Neural progenitor cell (in vitro differentiated cells): ENCODE results near the gene MAGEA8. TPM values are rescaled to one million over a fixed set of nuclear protein-coding genes. Genes with fewer than 3 reads are reported as not detected.

Experiments
- DNase-seq: peaks from one replicate; pipeline ENCODE4 v3.0.0-alpha.2; 2016; ENCODE audit warnings: low spot score
- H2AFZ ChIP-seq: fragments of 200-600 bp; sonication (generic); replicated peaks from 2 replicates; pipeline ENCODE4 v1.6.1; 2016; ENCODE audit warnings: antibody characterized with exemption
- H3F3A ChIP-seq: fragments of 200-600 bp; sonication (generic); 2 replicates; pipeline ENCODE4 v1.6.1; 2016; ENCODE audit warnings: antibody characterized with exemption, low read depth
- H3K27ac ChIP-seq: fragments of 200-600 bp; sonication (generic); 2 replicates; pipeline ENCODE4 v1.5.1; 2016; ENCODE audit warnings: mild to moderate bottlenecking
- H3K27me3 ChIP-seq: fragments of 200-600 bp; sonication (generic); 2 replicates; pipeline ENCODE4 v1.6.1; 2016; ENCODE audit warnings: mild to moderate bottlenecking, moderate library complexity
- H3K36me3 ChIP-seq: fragments of 200-600 bp; sonication (generic); 2 replicates; pipeline ENCODE4 v1.5.1; 2016
- H3K4me1 ChIP-seq: fragments of 200-600 bp; sonication (generic); 2 replicates; pipeline ENCODE4 v1.6.1; 2016; ENCODE audit warnings: mixed run types
- H3K4me2 ChIP-seq: fragments of 200-600 bp; sonication (generic); 2 replicates; pipeline ENCODE4 v1.6.1; 2016
- H3K4me3 ChIP-seq: fragments of 200-600 bp; sonication (generic); 2 replicates; pipeline ENCODE4 v1.5.1; 2016
- H3K79me2 ChIP-seq: fragments of 200-600 bp; sonication (generic); 2 replicates; pipeline ENCODE4 v1.6.1; 2016; ENCODE audit warnings: low read depth
- H3K9ac ChIP-seq: fragments of 200-600 bp; sonication (generic); 2 replicates; pipeline ENCODE4 v1.6.1; 2016
- H3K9me3 ChIP-seq: fragments of 200-600 bp; sonication (generic); 2 replicates; pipeline ENCODE4 v1.5.1; 2016; ENCODE audit warnings: low read depth
- H4K20me1 ChIP-seq: fragments of 200-600 bp; sonication (generic); 2 replicates; pipeline ENCODE4 v1.6.1; 2016; ENCODE audit warnings: low read depth
- H3K27ac Mint-ChIP-seq: 3 replicates; pipeline ENCODE4 v1.8.0; 2021; ENCODE audit warnings: mixed read lengths
- H3K27me3 Mint-ChIP-seq: 2 replicates; pipeline ENCODE4 v1.8.0; 2022; ENCODE audit warnings: low read depth, mild to moderate bottlenecking, inconsistent platforms, moderate library complexity, mixed read lengths; ENCODE audit not compliant: insufficient read depth
- H3K36me3 Mint-ChIP-seq: 3 replicates; pipeline ENCODE4 v1.8.0; 2021; ENCODE audit warnings: mixed read lengths
- H3K4me1 Mint-ChIP-seq: 3 replicates; pipeline ENCODE4 v1.8.0; 2021; ENCODE audit warnings: mixed read lengths
- H3K4me3 Mint-ChIP-seq: 3 replicates; pipeline ENCODE4 v1.8.0; 2021; ENCODE audit warnings: mild to moderate bottlenecking, moderate library complexity, mixed read lengths
- H3K9me3 Mint-ChIP-seq: 3 replicates; pipeline ENCODE4 v1.8.0; 2020; ENCODE audit warnings: mixed read lengths
- EZH2 ChIP-seq: fragments of 200-600 bp; sonication (generic); IDR thresholded peaks from 2 replicates; pipeline ENCODE4 v1.6.1; 2017; ENCODE audit warnings: antibody characterized with exemption, mild to moderate bottlenecking, moderate library complexity
- EZH2phosphoT487 ChIP-seq: fragments of 200-600 bp; sonication (generic); IDR thresholded peaks from 2 replicates; pipeline ENCODE4 v1.6.1; 2017; ENCODE audit warnings: antibody characterized with exemption
- total RNA-seq: library from RNA; depleted of rRNA; stranded (reverse); fragments of >200 nt; gene quantifications from 2 replicates; pipeline ENCODE4 v1.2.3, GENCODE V29; 2015; ENCODE audit warnings: low replicate concordance
- TF ChIP-seq, protein P1 (sequence below): fragments of 200-600 bp; sonication (generic); IDR thresholded peaks from 2 replicates; pipeline ENCODE4 v1.5.1; 2017; ENCODE audit warnings: antibody characterized with exemption, mild to moderate bottlenecking

MAGEA8 gene
- total RNA-seq, 1 donor from 2014 or later, result not detected

DNA sequence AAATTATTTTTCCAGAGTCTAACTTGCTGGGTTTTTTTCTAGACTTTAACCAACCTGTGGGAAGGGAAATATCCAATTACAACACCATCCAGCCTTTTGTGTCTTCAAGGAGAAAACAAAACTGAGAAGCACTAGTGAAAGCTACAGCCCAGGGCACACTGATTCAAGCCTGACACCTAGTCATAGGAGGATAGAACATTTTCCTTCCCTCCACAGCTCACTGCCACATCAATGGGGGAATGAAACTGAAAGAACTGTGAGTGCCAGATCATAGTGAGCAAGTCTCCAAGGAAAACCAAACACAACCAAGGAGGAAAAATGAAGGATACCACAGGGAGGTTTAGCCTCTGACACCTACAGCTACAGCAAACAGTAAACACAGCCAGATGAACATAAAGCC lies 43.3 kb upstream of the MAGEA8 start:
- Histone ChIP-seq H3K4me1 (peaks cover 17% of the 10 kb centered on the region), H3K4me2 (no peak overlapping the region), H3K79me2 (no peaks in the 10 kb centered on the region), H3F3A (no peaks in the 10 kb centered on the region), H2AFZ (no peak overlapping the region), H3K27ac (no peak overlapping the region), H3K36me3 (no peaks in the 10 kb centered on the region), H3K4me3 (no peak overlapping the region), H4K20me1 (no peaks in the 10 kb centered on the region), H3K27me3 (no peaks in the 10 kb centered on the region), H3K9me3 (no peaks in the 10 kb centered on the region), H3K9ac (no peak overlapping the region)
- no peak overlapping the region for H3K4me3 Mint-ChIP-seq
- H3K4me1 Mint-ChIP-seq, result peaks cover 3% of the 10 kb centered on the region
- no peaks in the 10 kb centered on the region for H3K36me3 Mint-ChIP-seq
- H3K27me3 Mint-ChIP-seq, result no peaks in the 10 kb centered on the region
- peaks cover 11% of the 10 kb centered on the region for H3K9me3 Mint-ChIP-seq
- no peak overlapping the region for H3K27ac Mint-ChIP-seq
- DNase-seq, result no peak
- TF ChIP-seq EZH2 (no peak), EZH2phosphoT487 (no peak)
- TF ChIP-seq, protein P1, sequence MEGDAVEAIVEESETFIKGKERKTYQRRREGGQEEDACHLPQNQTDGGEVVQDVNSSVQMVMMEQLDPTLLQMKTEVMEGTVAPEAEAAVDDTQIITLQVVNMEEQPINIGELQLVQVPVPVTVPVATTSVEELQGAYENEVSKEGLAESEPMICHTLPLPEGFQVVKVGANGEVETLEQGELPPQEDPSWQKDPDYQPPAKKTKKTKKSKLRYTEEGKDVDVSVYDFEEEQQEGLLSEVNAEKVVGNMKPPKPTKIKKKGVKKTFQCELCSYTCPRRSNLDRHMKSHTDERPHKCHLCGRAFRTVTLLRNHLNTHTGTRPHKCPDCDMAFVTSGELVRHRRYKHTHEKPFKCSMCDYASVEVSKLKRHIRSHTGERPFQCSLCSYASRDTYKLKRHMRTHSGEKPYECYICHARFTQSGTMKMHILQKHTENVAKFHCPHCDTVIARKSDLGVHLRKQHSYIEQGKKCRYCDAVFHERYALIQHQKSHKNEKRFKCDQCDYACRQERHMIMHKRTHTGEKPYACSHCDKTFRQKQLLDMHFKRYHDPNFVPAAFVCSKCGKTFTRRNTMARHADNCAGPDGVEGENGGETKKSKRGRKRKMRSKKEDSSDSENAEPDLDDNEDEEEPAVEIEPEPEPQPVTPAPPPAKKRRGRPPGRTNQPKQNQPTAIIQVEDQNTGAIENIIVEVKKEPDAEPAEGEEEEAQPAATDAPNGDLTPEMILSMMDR, result no peak

DNA sequence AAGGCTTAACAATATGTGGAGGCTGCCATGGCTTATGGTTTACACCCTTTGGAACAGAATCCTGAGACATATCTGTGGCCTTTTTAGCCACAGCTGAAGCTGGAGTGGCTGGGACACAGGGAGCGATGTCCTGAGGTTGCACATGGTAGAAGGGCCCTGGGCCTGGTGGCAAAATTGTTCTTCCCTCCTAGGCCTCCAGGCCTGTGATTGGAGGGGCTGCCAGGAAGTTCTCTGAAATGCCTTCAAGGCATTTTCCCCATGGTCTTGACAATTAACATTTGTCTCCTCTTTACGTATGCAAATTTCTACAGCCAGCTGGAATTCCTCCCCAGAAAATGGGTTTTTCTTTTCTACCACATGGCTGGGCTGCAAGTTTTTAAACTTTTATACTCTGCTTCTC lies 39.1 kb upstream of the MAGEA8 start:
- H2AFZ ChIP-seq, result no peak overlapping the region
- no peaks in the 10 kb centered on the region for H3K36me3 ChIP-seq
- no peaks in the 10 kb centered on the region for H3F3A ChIP-seq
- Mint-ChIP-seq H3K27ac (no peak overlapping the region), H3K36me3 (no peaks in the 10 kb centered on the region), H3K27me3 (no peaks in the 10 kb centered on the region), H3K9me3 (peaks cover 20% of the 10 kb centered on the region), H3K4me3 (no peak overlapping the region), H3K4me1 (no peaks in the 10 kb centered on the region)
- H3K4me3 ChIP-seq, result no peak overlapping the region
- no peak for DNase-seq
- H3K4me2 ChIP-seq, result no peak overlapping the region
- TF ChIP-seq, protein P1, result no peak
- TF ChIP-seq EZH2, result no peak
- no peak for TF ChIP-seq EZH2phosphoT487
- H3K4me1 ChIP-seq, result peaks cover 4% of the 10 kb centered on the region
- H4K20me1 ChIP-seq, result no peaks in the 10 kb centered on the region
- no peak overlapping the region for H3K27ac ChIP-seq
- H3K27me3 ChIP-seq, result no peaks in the 10 kb centered on the region
- no peaks in the 10 kb centered on the region for H3K9me3 ChIP-seq
- no peaks in the 10 kb centered on the region for H3K79me2 ChIP-seq
- H3K9ac ChIP-seq, result no peak overlapping the region

DNA sequence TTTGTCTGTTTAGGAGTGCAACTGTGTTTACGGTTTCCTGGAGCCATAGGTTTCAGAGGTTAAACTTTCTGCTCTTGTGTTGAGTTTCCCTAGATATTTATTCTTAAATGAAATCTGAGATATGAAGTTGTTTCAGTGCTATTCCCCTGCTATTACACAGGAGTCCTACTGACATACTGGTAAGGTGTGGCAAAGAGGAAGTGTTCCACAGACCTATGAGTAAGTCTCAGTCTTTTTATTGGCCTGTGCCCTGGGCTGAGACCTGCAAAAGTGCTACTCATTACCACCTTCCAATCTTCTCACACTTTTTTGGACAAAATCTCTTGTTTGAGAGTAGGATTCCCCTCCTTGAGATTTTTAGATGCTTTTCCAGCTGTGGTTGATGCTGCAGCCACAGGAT lies 35.6 kb upstream of the MAGEA8 start:
- Histone ChIP-seq H3K27ac (no peak overlapping the region), H3K36me3 (no peaks in the 10 kb centered on the region), H4K20me1 (no peaks in the 10 kb centered on the region), H3K4me2 (no peak overlapping the region), H3K27me3 (no peaks in the 10 kb centered on the region), H3K4me3 (no peak overlapping the region), H3F3A (no peaks in the 10 kb centered on the region), H3K9me3 (no peaks in the 10 kb centered on the region), H3K9ac (no peak overlapping the region), H2AFZ (no peak overlapping the region), H3K4me1 (no peaks in the 10 kb centered on the region), H3K79me2 (no peaks in the 10 kb centered on the region)
- no peak for DNase-seq
- TF ChIP-seq EZH2 (no peak), EZH2phosphoT487 (no peak)
- TF ChIP-seq, protein P1, result no peak
- no peak overlapping the region for H3K27ac Mint-ChIP-seq
- H3K9me3 Mint-ChIP-seq, result peaks cover 22% of the 10 kb centered on the region
- no peaks in the 10 kb centered on the region for H3K27me3 Mint-ChIP-seq
- no peaks in the 10 kb centered on the region for H3K36me3 Mint-ChIP-seq
- no peak overlapping the region for H3K4me3 Mint-ChIP-seq
- H3K4me1 Mint-ChIP-seq, result no peaks in the 10 kb centered on the region

DNA sequence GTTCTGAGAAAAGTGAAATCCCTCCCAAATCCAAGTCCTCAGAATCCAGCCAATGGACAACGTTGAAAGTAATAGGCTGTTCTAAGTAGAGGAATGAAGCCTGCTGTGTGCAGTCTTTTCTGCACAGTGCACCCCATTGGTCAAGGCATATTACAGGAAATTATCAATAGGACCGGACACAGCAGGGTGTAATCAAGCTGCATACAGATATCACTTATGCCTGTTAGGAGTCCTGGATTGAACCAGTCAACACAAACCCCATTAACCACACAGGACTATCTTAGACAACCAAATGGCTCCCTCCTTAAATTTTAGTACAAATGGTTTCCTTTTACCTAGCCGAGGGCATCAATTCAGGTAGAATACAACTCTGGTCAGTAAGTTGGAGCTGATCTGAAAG lies 34.2 kb upstream of the MAGEA8 start:
- peaks cover 16% of the 10 kb centered on the region for H3K9me3 Mint-ChIP-seq
- DNase-seq, result no peak
- H3K27ac ChIP-seq, result no peak overlapping the region

More for the DNA sequence above, 34.2 kb upstream of the MAGEA8 start:
- H3K27me3 ChIP-seq, result no peaks in the 10 kb centered on the region
- Mint-ChIP-seq H3K36me3 (no peaks in the 10 kb centered on the region), H3K27me3 (no peaks in the 10 kb centered on the region), H3K4me1 (no peaks in the 10 kb centered on the region), H3K4me3 (no peak overlapping the region), H3K27ac (no peak overlapping the region)
- no peaks in the 10 kb centered on the region for H4K20me1 ChIP-seq
- no peaks in the 10 kb centered on the region for H3K9me3 ChIP-seq
- H2AFZ ChIP-seq, result no peak overlapping the region
- H3K79me2 ChIP-seq, result no peaks in the 10 kb centered on the region
- H3K36me3 ChIP-seq, result no peaks in the 10 kb centered on the region
- no peaks in the 10 kb centered on the region for H3K4me1 ChIP-seq
- no peaks in the 10 kb centered on the region for H3F3A ChIP-seq
- H3K4me2 ChIP-seq, result no peak overlapping the region
- no peak overlapping the region for H3K4me3 ChIP-seq
- no peak overlapping the region for H3K9ac ChIP-seq
- TF ChIP-seq, protein P1, result no peak
- TF ChIP-seq EZH2phosphoT487, result no peak
- TF ChIP-seq EZH2, result no peak
